Activated gamma-delta T cell treated with anti-CD3 and anti-CD28 coated beads, Interleukin-2, amount 50 U/mL, for 16 hours (primary cell): Measurements from ENCODE around the gene ATN1.
"Not testable (repeated sequence)": the region's sequence is repeated elsewhere in the genome, so short reads cannot be mapped to it uniquely, and the experiment has no call there.

Experiments
- DNase-seq: peaks from one replicate; pipeline ENCODE4 v3.0.0-alpha.2; 2020; ENCODE audit warnings: low read depth

ATN1 gene, protein sequence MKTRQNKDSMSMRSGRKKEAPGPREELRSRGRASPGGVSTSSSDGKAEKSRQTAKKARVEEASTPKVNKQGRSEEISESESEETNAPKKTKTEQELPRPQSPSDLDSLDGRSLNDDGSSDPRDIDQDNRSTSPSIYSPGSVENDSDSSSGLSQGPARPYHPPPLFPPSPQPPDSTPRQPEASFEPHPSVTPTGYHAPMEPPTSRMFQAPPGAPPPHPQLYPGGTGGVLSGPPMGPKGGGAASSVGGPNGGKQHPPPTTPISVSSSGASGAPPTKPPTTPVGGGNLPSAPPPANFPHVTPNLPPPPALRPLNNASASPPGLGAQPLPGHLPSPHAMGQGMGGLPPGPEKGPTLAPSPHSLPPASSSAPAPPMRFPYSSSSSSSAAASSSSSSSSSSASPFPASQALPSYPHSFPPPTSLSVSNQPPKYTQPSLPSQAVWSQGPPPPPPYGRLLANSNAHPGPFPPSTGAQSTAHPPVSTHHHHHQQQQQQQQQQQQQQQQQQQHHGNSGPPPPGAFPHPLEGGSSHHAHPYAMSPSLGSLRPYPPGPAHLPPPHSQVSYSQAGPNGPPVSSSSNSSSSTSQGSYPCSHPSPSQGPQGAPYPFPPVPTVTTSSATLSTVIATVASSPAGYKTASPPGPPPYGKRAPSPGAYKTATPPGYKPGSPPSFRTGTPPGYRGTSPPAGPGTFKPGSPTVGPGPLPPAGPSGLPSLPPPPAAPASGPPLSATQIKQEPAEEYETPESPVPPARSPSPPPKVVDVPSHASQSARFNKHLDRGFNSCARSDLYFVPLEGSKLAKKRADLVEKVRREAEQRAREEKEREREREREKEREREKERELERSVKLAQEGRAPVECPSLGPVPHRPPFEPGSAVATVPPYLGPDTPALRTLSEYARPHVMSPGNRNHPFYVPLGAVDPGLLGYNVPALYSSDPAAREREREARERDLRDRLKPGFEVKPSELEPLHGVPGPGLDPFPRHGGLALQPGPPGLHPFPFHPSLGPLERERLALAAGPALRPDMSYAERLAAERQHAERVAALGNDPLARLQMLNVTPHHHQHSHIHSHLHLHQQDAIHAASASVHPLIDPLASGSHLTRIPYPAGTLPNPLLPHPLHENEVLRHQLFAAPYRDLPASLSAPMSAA (N-terminal part only)

DNA sequence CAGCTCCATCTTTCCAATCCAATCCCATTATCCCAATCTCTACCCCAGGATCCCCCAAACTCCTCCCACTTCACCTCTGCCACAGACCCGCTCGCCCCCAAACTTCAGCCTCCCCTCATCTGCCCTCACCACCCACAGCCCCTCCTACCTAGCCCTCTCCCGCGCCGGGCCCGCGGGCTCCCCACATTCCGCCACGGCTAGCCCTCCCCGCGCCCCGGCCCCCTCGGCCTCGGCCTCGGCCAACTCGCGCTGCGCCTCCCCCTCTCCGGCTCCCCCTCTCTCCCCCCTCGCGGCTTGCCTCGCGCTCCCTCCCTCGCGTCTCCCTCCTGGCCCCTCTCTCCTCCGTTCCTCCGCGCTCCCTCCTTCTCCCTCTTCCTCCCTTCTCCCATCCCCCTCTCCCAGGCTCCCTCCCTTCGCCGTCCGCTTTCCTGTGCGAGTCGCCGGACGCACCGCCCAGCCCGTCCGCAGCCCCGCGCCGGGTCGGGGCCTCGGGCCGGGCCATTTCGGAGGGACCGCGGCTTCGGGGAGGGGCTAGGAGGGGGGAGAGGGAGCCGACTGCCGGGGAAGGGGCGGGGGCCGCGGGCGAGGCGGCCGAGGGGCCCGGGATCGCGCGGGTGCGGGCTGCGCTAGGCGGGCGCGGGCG is at the start of gene ATN1:
TSS of gene ATN1 (plus strand) at position 581 of the 643 bp plus-strand sequence. CDS start 6,043 bp downstream, outside the sequence.
- DNase-seq, result no peak

DNA sequence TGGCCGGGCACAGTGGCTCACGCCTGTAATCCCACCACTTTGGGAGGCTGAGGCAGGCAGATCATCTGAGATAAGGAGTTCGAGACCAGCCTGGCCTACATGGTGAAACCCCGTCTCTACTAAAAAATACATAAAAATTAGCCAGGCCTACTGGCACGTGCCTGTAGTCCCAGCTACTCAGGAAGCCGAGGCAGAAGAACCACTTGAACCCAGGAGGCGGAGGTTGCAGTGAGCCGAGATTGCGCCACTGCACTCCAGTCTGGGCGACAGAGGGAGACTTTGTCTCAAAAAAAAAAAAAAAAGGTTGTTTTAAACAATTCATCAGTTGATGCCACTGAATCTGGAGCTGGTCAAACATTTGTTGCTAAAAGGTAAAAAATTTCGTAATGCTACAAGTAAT is 47.9 kb upstream of the ATN1 start:
- not testable (repeated sequence) for DNase-seq

DNA sequence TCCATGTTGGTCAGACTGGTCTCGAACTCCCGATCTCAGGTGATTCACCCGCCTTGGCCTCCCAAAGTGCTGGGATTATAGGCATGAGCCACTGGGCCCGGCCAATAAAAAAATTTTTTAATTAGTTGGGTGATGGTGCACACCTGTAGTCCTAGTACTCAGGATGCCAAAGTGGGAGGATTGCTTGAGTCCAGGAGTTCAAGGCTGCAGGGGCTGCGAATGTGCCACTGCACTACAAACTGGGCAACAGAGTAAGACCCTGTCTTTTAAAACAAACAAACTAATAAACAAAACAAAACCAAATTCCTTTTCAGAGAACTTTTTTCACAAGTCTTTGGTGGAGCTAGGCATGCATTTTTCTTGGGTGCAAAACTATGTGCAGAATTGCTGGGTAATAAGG is 44.5 kb upstream of the ATN1 start:
- no peak for DNase-seq

GRCh38 chr12:6883683-6884082 is 44.1 kb upstream of the ATN1 start:
- DNase-seq, result no peak

DNA sequence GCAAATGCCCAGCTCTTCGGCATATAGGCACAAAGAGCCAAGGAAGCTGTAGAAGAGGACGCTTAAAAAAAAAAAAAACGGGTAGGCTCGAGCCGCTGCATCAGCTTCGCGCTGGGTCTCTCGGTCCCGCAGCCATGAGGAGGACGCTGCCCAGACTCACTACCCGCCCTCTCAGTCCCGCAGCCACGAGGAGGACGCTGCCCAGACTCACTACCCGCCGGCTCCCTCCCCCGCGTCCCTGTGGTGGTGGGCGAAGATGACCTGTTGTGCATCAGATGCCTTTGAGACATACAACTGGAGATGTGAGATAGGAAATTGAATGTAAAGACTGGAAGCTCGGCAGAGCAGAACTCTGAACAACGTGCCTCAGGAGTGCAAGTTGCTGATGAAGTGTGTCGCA is 43.2 kb upstream of the ATN1 start:
- DNase-seq, result no peak

- not testable (repeated sequence) for DNase-seq
These were observed 41.4 kb upstream of the ATN1 start for GRCh38 chr12:6886206-6886999.

GRCh38 chr12:6887460-6887859 is 40.3 kb upstream of the ATN1 start:
- DNase-seq, result no peak

DNA sequence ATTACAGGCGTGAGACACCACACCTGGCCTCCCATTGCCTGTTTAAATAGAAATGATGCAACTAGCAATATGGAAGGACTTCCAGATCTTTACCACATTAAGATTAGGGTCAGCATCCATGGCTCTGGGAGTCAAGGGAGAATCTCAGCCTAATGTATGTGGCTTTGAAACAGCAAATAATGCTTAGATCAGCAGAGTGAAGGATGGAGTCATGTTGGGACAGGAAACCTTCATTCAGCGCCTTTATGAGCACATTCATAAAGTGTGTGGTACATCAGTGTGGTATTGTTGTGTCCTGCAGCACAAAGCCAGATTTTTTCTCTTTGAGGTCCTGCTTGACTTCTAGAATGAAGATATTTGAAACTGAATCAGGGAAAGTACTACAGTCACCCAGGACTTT is 39.4 kb upstream of the ATN1 start:
- DNase-seq, result no peak

DNA sequence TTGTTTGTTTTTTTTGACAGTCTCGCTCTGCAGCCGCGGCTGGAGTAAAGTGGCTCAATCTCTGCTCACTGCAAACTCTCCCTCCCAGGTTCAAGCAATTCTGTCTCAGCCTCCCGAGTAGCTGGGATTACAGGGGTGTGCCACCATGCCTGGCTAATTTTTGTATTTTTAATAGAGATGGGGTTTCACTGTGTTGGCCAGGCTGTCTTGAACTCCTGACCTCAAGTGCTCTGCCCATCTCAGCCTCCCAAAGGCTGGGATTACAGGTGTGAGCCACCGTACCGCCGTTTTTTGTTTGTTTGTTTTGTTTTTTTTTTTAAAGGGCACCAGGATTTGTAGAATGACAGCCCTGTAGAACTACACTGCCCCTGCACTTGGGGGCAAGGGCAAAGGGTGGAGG is 39.0 kb upstream of the ATN1 start:
- not testable (repeated sequence) for DNase-seq

DNA sequence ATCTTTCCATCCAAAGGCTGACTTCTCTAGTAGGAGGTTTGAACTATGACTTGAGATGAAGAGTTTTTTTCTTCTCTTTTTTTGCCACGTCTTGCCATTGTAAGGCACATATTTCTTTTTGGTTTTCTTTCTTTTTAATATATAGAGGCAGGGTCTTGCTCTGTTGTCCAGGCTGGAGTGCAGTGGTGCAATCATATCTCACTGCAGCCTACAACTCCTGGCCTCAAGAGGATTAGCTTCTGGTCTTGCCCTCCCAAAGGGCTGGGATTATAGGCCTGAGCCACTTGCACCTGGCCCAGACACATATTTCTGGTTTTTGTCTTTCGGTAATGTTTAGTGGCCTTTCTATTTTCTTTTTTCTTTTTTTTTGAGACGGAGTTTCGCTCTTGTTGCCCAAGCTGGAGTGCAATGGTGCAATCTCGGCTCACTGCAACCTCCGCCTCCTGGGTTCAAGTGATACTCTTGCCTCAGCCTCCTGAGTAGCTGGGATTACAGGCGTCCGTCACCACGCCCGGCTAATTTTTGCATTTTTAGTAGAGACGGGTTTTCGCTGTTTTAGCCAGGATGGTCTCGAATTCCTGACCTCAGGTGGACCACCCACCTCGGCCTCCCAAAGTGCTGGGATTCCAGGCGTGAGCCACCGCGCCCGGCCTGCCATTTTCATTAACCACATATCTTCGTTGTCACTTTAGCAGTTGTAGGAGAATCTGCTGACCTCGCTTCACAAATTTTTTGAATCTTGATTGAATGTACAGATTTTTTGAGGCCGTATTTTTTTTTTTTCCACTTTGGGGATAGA is 37.8 kb upstream of the ATN1 start:
- not testable (repeated sequence) for DNase-seq

GRCh38 chr12:6890789-6891645 is 36.7 kb upstream of the ATN1 start:
- DNase-seq, result peak; percentile 98

GRCh38 chr12:6891646-6892001 is 36.1 kb upstream of the ATN1 start:
- DNase-seq, result no peak

- DNase-seq, result not testable (repeated sequence)
These were observed 35.1 kb upstream of the ATN1 start for GRCh38 chr12:6892683-6893082.

- no peak for DNase-seq
These were observed 33.4 kb upstream of the ATN1 start for GRCh38 chr12:6894321-6894720.

- no peak for DNase-seq
These were observed 30.8 kb upstream of the ATN1 start for GRCh38 chr12:6896846-6897435.

- DNase-seq, result no peak
These were observed 28.3 kb upstream of the ATN1 start for GRCh38 chr12:6899427-6899826.

GRCh38 chr12:6899837-6900519 is 27.8 kb upstream of the ATN1 start:
- DNase-seq, result no peak

GRCh38 chr12:6902448-6902847 is 25.3 kb upstream of the ATN1 start:
- DNase-seq, result no peak
